PC-9 (cell line): ENCODE data around the gene ERAP2. TPM values are rescaled to one million over a fixed set of nuclear protein-coding genes. Genes with fewer than 3 reads are reported as not detected.

ENCODE experiments used
- BruUV-seq: library from RNA; stranded (reverse); fragments of 400-500 nt; replicated peaks from 2 replicates; lab custom pipeline; 2021; lab: Mats Ljungman, UMichigan
- CTCF ChIA-PET: fragments of 300-600 bp; sonication (Branson Sonifier 250); formaldehyde crosslinking; loops from one replicate; lab custom pipeline; 2022; ENCODE audit warnings: antibody characterized with exemption; lab: Charles Lee
- POLR2A ChIA-PET: fragments of 300-600 bp; sonication (Branson Sonifier 250); formaldehyde crosslinking; loops from one replicate; lab custom pipeline; 2022; ENCODE audit warnings: antibody characterized with exemption; ENCODE audit not compliant: unreplicated experiment; lab: Charles Lee
- DNase-seq, 2 experiments: peaks; one replicate each; pipeline versions ENCODE4 v3.0.0 to v3.0.0-alpha.2; 2015 to 2022; ENCODE audit warnings: mixed read lengths in 1 of 2
- H2AFZ ChIP-seq: fragments of 200-600 bp; sonication (generic); 2 replicates; pipeline ENCODE4 v1.8.1; 2017; ENCODE audit warnings: antibody characterized with exemption
- H3F3A ChIP-seq: fragments of 200-600 bp; sonication (generic); 2 replicates; pipeline ENCODE4 v1.8.1; 2017; ENCODE audit warnings: antibody characterized with exemption, mild to moderate bottlenecking, low read depth; ENCODE audit not compliant: insufficient read depth
- H3K27ac ChIP-seq: fragments of 200-600 bp; sonication (generic); 2 replicates; pipeline ENCODE4 v1.6.1; 2016; ENCODE audit warnings: mixed run types
- H3K27me3 ChIP-seq: fragments of 200-600 bp; sonication (generic); 2 replicates; pipeline ENCODE4 v1.6.1; 2016; ENCODE audit warnings: low read depth, mixed run types; ENCODE audit not compliant: insufficient read depth
- H3K36me3 ChIP-seq: fragments of 200-600 bp; sonication (generic); 2 replicates; pipeline ENCODE4 v1.6.1; 2016; ENCODE audit warnings: low read depth, mixed run types
- H3K4me1 ChIP-seq: fragments of 200-600 bp; sonication (generic); replicated peaks from 2 replicates; pipeline ENCODE4 v1.6.1; 2016; ENCODE audit warnings: mixed run types; ENCODE audit not compliant: insufficient read depth
- H3K4me2 ChIP-seq: fragments of 200-600 bp; sonication (generic); 2 replicates; pipeline ENCODE4 v1.6.1; 2017; ENCODE audit warnings: mixed run types
- H3K4me3 ChIP-seq: fragments of 200-600 bp; sonication (generic); 2 replicates; pipeline ENCODE4 v1.6.1; 2016; ENCODE audit warnings: mixed run types
- H3K79me2 ChIP-seq: fragments of 200-600 bp; sonication (generic); 2 replicates; pipeline ENCODE4 v1.6.1; 2017; ENCODE audit warnings: low read depth, mixed run types
- H3K9me2 ChIP-seq: fragments of 200-600 bp; sonication (generic); 2 replicates; pipeline ENCODE4 v1.8.1; 2017; ENCODE audit warnings: mild to moderate bottlenecking; ENCODE audit not compliant: insufficient read depth
- H3K9me3 ChIP-seq: fragments of 200-600 bp; sonication (generic); 2 replicates; pipeline ENCODE4 v1.8.1; 2016; ENCODE audit warnings: low read depth; ENCODE audit not compliant: insufficient read depth
- H4K20me1 ChIP-seq: fragments of 200-600 bp; sonication (generic); 2 replicates; pipeline ENCODE4 v1.8.1; 2017; ENCODE audit not compliant: insufficient read depth
- CTCF ChIP-seq: fragments of 200-600 bp; sonication (generic); conservative IDR thresholded peaks from 2 replicates; pipeline ENCODE4 v1.6.1; 2017; ENCODE audit warnings: mixed run types, antibody characterized with exemption, mild to moderate bottlenecking, moderate library complexity
- EZH2 ChIP-seq: fragments of 200-600 bp; sonication (generic); IDR thresholded peaks from 2 replicates; pipeline ENCODE4 v1.8.0; 2017; ENCODE audit warnings: antibody characterized with exemption, low read depth
- intact Hi-C: fragments of 100-400 bp; cut with micrococcal nuclease; formaldehyde crosslinking; loops from one replicate; pipeline ENCODE4 v1.10.0; 2022; ENCODE audit not compliant: unreplicated experiment
- total RNA-seq: library from RNA; stranded (reverse); gene quantifications from 2 replicates; pipeline ENCODE4 v1.2.3, GENCODE V29; 2021

Gene ERAP2
- total RNA-seq, 1 experiment from 2014 or later = 48.2 TPM

- CTCF ChIA-PET = no interaction called here
- Histone ChIP-seq H3K4me2 (no peak overlapping the region), H4K20me1 (no peaks in the 10 kb centered on the region), H3K4me1 (no peaks in the 10 kb centered on the region), H3K9me3 (no peaks in the 10 kb centered on the region), H3K36me3 (no peaks in the 10 kb centered on the region), H2AFZ (no peak overlapping the region), H3K27me3 (no peaks in the 10 kb centered on the region), H3F3A (no peaks in the 10 kb centered on the region), H3K27ac (no peak overlapping the region), H3K9me2 (no peaks in the 10 kb centered on the region), H3K4me3 (no peak overlapping the region), H3K79me2 (no peaks in the 10 kb centered on the region)
- POLR2A ChIA-PET = no interaction called here
- BruUV-seq = no TSS peak
- no peak for DNase-seq
- TF ChIP-seq CTCF (no peak), EZH2 (no peak)
- intact Hi-C loops = no loop called here
Observed at GRCh38 chr5:96859375-96859774, 16.9 kb upstream of the ERAP2 start.

- no peak for DNase-seq
- Histone ChIP-seq H3K79me2 (no peaks in the 10 kb centered on the region), H4K20me1 (no peaks in the 10 kb centered on the region), H3K4me1 (no peaks in the 10 kb centered on the region), H3K4me2 (no peak overlapping the region), H2AFZ (no peak overlapping the region), H3K9me2 (no peaks in the 10 kb centered on the region), H3K27me3 (no peaks in the 10 kb centered on the region), H3K27ac (no peak overlapping the region), H3K4me3 (no peak overlapping the region), H3F3A (no peaks in the 10 kb centered on the region), H3K36me3 (no peaks in the 10 kb centered on the region), H3K9me3 (no peaks in the 10 kb centered on the region)
- no TSS peak for BruUV-seq
- POLR2A ChIA-PET = interaction anchor here (0.7 kb wide), 1 partner anchor 170 kb away, joined by 3 read pairs; no protein-coding TSS in a partner anchor
- CTCF ChIA-PET = interaction anchor here (0.6 kb wide), 1 partner anchor 1707 kb away, joined by 3 read pairs; no protein-coding TSS in a partner anchor
- intact Hi-C loops = no loop called here
- no peak for TF ChIP-seq EZH2
- no peak for TF ChIP-seq CTCF
Observed at GRCh38 chr5:96861076-96861475, 15.2 kb upstream of the ERAP2 start.

GRCh38 chr5:96863114-96863513, 13.2 kb upstream of the ERAP2 start:
- H3K4me1 ChIP-seq = no peaks in the 10 kb centered on the region
- H3K27me3 ChIP-seq = no peaks in the 10 kb centered on the region
- H3K4me3 ChIP-seq = no peak overlapping the region
- H3K4me2 ChIP-seq = no peak overlapping the region
- no peaks in the 10 kb centered on the region for H3K9me2 ChIP-seq
- no peaks in the 10 kb centered on the region for H3K9me3 ChIP-seq
- H3F3A ChIP-seq = no peaks in the 10 kb centered on the region
- no TSS peak for BruUV-seq
- H3K36me3 ChIP-seq = no peaks in the 10 kb centered on the region
- DNase-seq = no peak
- no peaks in the 10 kb centered on the region for H3K79me2 ChIP-seq
- no peak overlapping the region for H2AFZ ChIP-seq
- CTCF ChIA-PET = no interaction called here
- intact Hi-C loops = no loop called here
- TF ChIP-seq CTCF (no peak), EZH2 (no peak)
- no peaks in the 10 kb centered on the region for H4K20me1 ChIP-seq
- H3K27ac ChIP-seq = no peak overlapping the region
- POLR2A ChIA-PET = no interaction called here
